ENCODE results near the gene MAN1A1.

MAN1A1 gene

GRCh38 chr6:119166024-119166784, 183.4 kb downstream of the MAN1A1 start:
- in situ Hi-C loops (cut with MboI; ENCODE audit: low pct_unique_long_range_greater_than_20kb, low sequenced_read_pairs, unreplicated experiment) = no loop called here
- no peak for DNase-seq (ENCODE audit: low spot score)
- no peak for TF ChIP-seq CTCF (IDR thresholded peaks at IDR 0.05; ENCODE audit: extremely low read depth, insufficient read depth, missing control alignments)

GRCh38 chr6:119163006-119163405, 186.6 kb downstream of the MAN1A1 start:
- in situ Hi-C loops (cut with MboI; ENCODE audit: low pct_unique_long_range_greater_than_20kb, low sequenced_read_pairs, unreplicated experiment) = no loop called here
- no peak for TF ChIP-seq CTCF (IDR thresholded peaks at IDR 0.05; ENCODE audit: extremely low read depth, insufficient read depth, missing control alignments)
- DNase-seq (ENCODE audit: low spot score) = no peak

GRCh38 chr6:119162134-119162775, 187.3 kb downstream of the MAN1A1 start:
- in situ Hi-C loops (cut with MboI; ENCODE audit: low pct_unique_long_range_greater_than_20kb, low sequenced_read_pairs, unreplicated experiment) = no loop called here
- no peak for DNase-seq (ENCODE audit: low spot score)
- no peak for TF ChIP-seq CTCF (IDR thresholded peaks at IDR 0.05; ENCODE audit: extremely low read depth, insufficient read depth, missing control alignments)

GRCh38 chr6:119161438-119161837, 188.1 kb downstream of the MAN1A1 start:
- TF ChIP-seq CTCF (IDR thresholded peaks at IDR 0.05; ENCODE audit: extremely low read depth, insufficient read depth, missing control alignments) = no peak
- no peak for DNase-seq (ENCODE audit: low spot score)
- in situ Hi-C loops (cut with MboI; ENCODE audit: low pct_unique_long_range_greater_than_20kb, low sequenced_read_pairs, unreplicated experiment) = no loop called here

GRCh38 chr6:119160911-119161310, 188.7 kb downstream of the MAN1A1 start:
- in situ Hi-C loops (cut with MboI; ENCODE audit: low pct_unique_long_range_greater_than_20kb, low sequenced_read_pairs, unreplicated experiment) = no loop called here
- no peak for TF ChIP-seq CTCF (IDR thresholded peaks at IDR 0.05; ENCODE audit: extremely low read depth, insufficient read depth, missing control alignments)
- DNase-seq (ENCODE audit: low spot score) = no peak

GRCh38 chr6:119158057-119158848, 191.3 kb downstream of the MAN1A1 start:
- TF ChIP-seq CTCF (IDR thresholded peaks at IDR 0.05; ENCODE audit: extremely low read depth, insufficient read depth, missing control alignments) = no peak
- in situ Hi-C loops (cut with MboI; ENCODE audit: low pct_unique_long_range_greater_than_20kb, low sequenced_read_pairs, unreplicated experiment) = loop anchor here (10.0 kb wide), 1 partner anchor 187 kb away; the partner anchor contains the start of gene MAN1A1
- DNase-seq (ENCODE audit: low spot score) = no peak
